Pulmonary artery endothelial cell (primary cell): Measurements from ENCODE around the gene EDARADD. TPM values are rescaled to one million over a fixed set of nuclear protein-coding genes. Genes with fewer than 3 reads are reported as not detected.
"Not testable (repeated sequence)": the region's sequence is repeated elsewhere in the genome, so short reads cannot be mapped to it uniquely, and the experiment has no call there.

ENCODE experiments used
- DNase-seq: peaks from one replicate; pipeline ENCODE4 v3.0.0-alpha.2; 2011; ENCODE audit warnings: low read depth, low spot score
- total RNA-seq: library from RNA; depleted of rRNA; stranded (reverse); fragments of >200 nt; gene quantifications from 2 replicates; pipeline ENCODE4 v1.2.3, GENCODE V29; 2014

The EDARADD gene
- not detected in 2 replicates for total RNA-seq

- no peak for DNase-seq
These were observed at the start of gene EDARADD for GRCh38 chr1:236393681-236394481. Gene EDARADD (plus strand): TSS chr1:236394286. CDS start chr1:236394445, 159 bp downstream.

GRCh38 chr1:236345728-236346127 is 48.4 kb upstream of the EDARADD start:
- DNase-seq, result no peak

- no peak for DNase-seq
These were observed 46.0 kb upstream of the EDARADD start for GRCh38 chr1:236348071-236348470.

GRCh38 chr1:236350308-236350707 is 43.8 kb upstream of the EDARADD start:
- no peak for DNase-seq

- DNase-seq, result no peak
These were observed 42.1 kb upstream of the EDARADD start for GRCh38 chr1:236351875-236352573.

- not testable (repeated sequence) for DNase-seq
These were observed 41.3 kb upstream of the EDARADD start for GRCh38 chr1:236352747-236353146.

- no peak for DNase-seq
These were observed 40.3 kb upstream of the EDARADD start for GRCh38 chr1:236353813-236354212.

GRCh38 chr1:236354330-236355147 is 39.5 kb upstream of the EDARADD start:
- DNase-seq, result no peak

- DNase-seq, result no peak
These were observed 37.9 kb upstream of the EDARADD start for GRCh38 chr1:236356141-236356540.

- no peak for DNase-seq
These were observed 32.0 kb upstream of the EDARADD start for GRCh38 chr1:236361909-236362590.

GRCh38 chr1:236363237-236363636 is 30.8 kb upstream of the EDARADD start:
- DNase-seq, result no peak

- DNase-seq, result no peak
These were observed 28.0 kb upstream of the EDARADD start for GRCh38 chr1:236365999-236366570.

GRCh38 chr1:236366681-236367080 is 27.4 kb upstream of the EDARADD start:
- DNase-seq, result not testable (repeated sequence)

GRCh38 chr1:236370420-236370819 is 23.7 kb upstream of the EDARADD start:
- no peak for DNase-seq

- no peak for DNase-seq
These were observed 23.0 kb upstream of the EDARADD start for GRCh38 chr1:236371083-236371482.

GRCh38 chr1:236377832-236378535 is 16.1 kb upstream of the EDARADD start:
- no peak for DNase-seq

- DNase-seq, result no peak
These were observed 12.4 kb upstream of the EDARADD start for GRCh38 chr1:236381565-236382158.

- DNase-seq, result no peak
These were observed 5.8 kb upstream of the EDARADD start for GRCh38 chr1:236388332-236388731.

- DNase-seq, result no peak
These were observed 4.8 kb upstream of the EDARADD start for GRCh38 chr1:236389253-236389652.

- no peak for DNase-seq
These were observed 3.1 kb upstream of the EDARADD start for GRCh38 chr1:236391008-236391407.
